HG03565 (cell line): ENCODE results near the gene PPP1CA.
"Not testable (repeated sequence)": the region's sequence is repeated elsewhere in the genome, so short reads cannot be mapped to it uniquely, and the experiment has no call there.

Experiments
- ATAC-seq: cut with Tn5 transposase; IDR thresholded peaks from one replicate; pipeline ENCODE4 v1.9.1; 2021; ENCODE audit warnings: mild to moderate bottlenecking, moderate library complexity; ENCODE audit not compliant: unreplicated experiment

Gene PPP1CA

GRCh38 chr11:67404515-67405195 is 3.0 kb upstream of the PPP1CA start:
- no peak for ATAC-seq

- not testable (repeated sequence) for ATAC-seq
Observed at GRCh38 chr11:67403085-67403484, 1.4 kb upstream of the PPP1CA start.

- not testable (repeated sequence) for ATAC-seq
Observed at GRCh38 chr11:67402192-67402839, 658 bp upstream of the PPP1CA start.

- peak; percentile 15 for ATAC-seq
Observed at GRCh38 chr11:67400942-67401494, 640 bp downstream of the PPP1CA start.

GRCh38 chr11:67400251-67400941 is 1.3 kb downstream of the PPP1CA start:
- no peak for ATAC-seq

GRCh38 chr11:67398661-67399563 is 2.7 kb downstream of the PPP1CA start:
- no peak for ATAC-seq

- ATAC-seq, result no peak
Observed at GRCh38 chr11:67397986-67398660, 3.5 kb downstream of the PPP1CA start.

- ATAC-seq, result no peak
Observed at GRCh38 chr11:67397536-67397935, 4.1 kb downstream of the PPP1CA start.

GRCh38 chr11:67396587-67397389 is 4.9 kb downstream of the PPP1CA start:
- no peak for ATAC-seq

GRCh38 chr11:67396259-67396581 is 5.4 kb downstream of the PPP1CA start:
- no peak for ATAC-seq

GRCh38 chr11:67395555-67396258 is 6.0 kb downstream of the PPP1CA start:
- ATAC-seq, result no peak

- ATAC-seq, result no peak
Observed at GRCh38 chr11:67393990-67394389, 7.7 kb downstream of the PPP1CA start.

- no peak for ATAC-seq
Observed at GRCh38 chr11:67393437-67393836, 8.2 kb downstream of the PPP1CA start.

- ATAC-seq, result no peak
Observed at GRCh38 chr11:67392183-67392715, 9.4 kb downstream of the PPP1CA start.

- peak; percentile 62 for ATAC-seq
Observed at GRCh38 chr11:67391304-67392182, 10.1 kb downstream of the PPP1CA start, which contains the start of gene RAD9A. Gene RAD9A, plus strand, starts transcription at chr11:67391986. Its CDS starts 59 bp downstream, at chr11:67392045.

- no peak for ATAC-seq
Observed at GRCh38 chr11:67390947-67391303, 10.7 kb downstream of the PPP1CA start.

GRCh38 chr11:67389477-67389876 is 12.2 kb downstream of the PPP1CA start:
- no peak for ATAC-seq

GRCh38 chr11:67387518-67387917 is 14.1 kb downstream of the PPP1CA start:
- ATAC-seq, result no peak
